GM19238 (cell line): Measurements from ENCODE around the gene ABCC5.
"Not testable (repeated sequence)": the region's sequence is repeated elsewhere in the genome, so short reads cannot be mapped to it uniquely, and the experiment has no call there.

Experiments
- DNase-seq: peaks from one replicate; pipeline ENCODE4 v3.0.0; 2011; ENCODE audit warnings: low spot score; ENCODE audit not compliant: insufficient read length

The ABCC5 gene

GRCh38 chr3:184017672-184018423 is at the start of gene ABCC5:
Gene ABCC5, minus strand, starts transcription at chr3:184017884. Its CDS starts 3,492 bp downstream, at chr3:184014392.
- peak; percentile 88 for DNase-seq

DNA sequence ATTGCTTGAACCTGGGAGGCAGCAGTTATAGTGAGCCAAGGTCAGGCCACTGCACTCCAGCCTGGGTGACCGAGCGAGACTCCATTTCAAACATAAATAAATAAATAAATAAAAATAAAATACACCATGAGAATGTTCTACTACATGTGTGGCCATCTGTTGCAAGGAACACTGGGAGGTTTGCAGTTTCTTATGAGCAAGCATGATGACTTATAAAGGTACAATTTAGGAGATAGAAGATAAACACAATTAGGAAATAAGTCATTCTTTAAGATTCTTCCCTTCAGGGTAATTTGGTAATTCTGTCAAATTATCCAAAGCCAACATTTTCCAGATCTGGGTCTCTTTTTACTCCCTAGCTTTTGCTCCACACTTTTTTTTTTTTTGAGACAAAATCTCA is 48.5 kb upstream of the ABCC5 start:
- no peak for DNase-seq

DNA sequence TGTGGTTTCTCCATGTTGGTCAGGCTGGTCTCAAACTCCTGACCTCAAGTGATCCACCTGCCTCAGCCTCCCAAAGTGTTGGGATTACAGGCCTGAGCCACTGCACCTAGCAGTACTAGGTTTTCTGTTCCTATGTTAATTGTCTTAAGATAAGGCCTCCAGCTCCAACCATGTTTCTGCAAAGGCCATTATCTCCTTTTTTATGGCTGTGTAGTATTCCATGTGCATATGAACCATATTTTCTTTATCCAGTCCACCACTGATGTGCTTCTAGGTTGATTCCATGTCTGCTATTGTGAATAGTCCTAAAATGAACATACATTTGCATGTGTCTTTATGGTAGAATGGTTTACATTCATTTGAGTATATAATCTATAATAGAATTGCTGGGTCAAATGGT is 45.0 kb upstream of the ABCC5 start:
- DNase-seq, result no peak

GRCh38 chr3:184059424-184059823 is 41.7 kb upstream of the ABCC5 start:
- no peak for DNase-seq

GRCh38 chr3:184058029-184058428 is 40.3 kb upstream of the ABCC5 start:
- no peak for DNase-seq

- DNase-seq, result no peak
Observed at GRCh38 chr3:184052767-184053166, 35.1 kb upstream of the ABCC5 start, which contains the start of gene HTR3C. Gene HTR3C, plus strand, starts transcription at chr3:184053047. Its CDS starts 34 bp downstream, at chr3:184053081.

DNA sequence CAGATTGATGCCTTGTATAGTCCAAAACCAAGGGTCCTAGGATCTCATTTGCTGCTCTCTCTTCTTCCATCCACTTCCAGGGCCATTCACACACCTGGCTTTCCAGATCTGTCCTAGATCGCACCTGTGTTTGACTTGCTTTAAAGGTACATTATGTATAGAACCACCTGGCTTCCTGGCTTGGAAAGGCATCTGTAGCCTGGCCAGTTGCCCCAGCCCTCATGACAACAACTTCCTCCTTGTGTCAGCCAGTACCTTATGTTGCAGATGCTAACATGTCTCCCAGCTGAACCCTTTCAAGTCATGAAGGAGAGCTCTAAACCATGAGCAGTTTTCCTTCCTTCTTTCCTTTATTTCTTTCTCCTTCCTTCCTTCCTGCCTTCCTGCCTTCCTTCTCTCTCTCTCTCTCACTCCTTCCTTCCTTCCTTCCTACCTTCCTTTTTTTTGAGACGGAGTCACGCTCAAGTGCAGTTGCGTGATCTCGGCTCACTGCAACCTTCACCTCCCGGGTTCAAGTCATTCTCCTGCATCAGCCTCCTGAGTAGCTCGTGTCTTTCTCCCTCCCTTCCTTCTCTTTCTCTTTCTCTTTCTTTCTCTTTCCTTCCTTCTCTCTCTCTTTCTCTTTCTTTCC is 32.6 kb upstream of the ABCC5 start:
- DNase-seq, result no peak

GRCh38 chr3:184045995-184046394 is 28.3 kb upstream of the ABCC5 start:
- no peak for DNase-seq

DNA sequence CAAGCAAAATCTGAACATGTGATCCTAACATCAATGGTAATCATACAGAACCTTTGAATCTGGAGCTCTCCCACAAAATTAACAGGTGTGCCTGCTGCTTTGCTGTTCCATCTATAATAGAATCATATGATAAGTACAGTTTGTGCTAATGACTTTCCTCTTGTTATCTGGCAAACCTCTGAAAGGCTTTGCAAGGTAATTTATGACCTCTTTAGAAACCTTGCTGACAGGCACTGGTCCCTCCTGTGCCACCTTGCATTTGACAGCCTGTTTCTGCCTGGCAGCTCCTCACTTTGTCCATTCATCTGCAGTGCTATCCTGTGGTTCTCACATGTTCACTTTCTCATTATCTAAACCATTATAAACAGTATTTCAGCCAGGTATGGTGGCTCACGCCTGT is 24.9 kb upstream of the ABCC5 start:
- no peak for DNase-seq

- no peak for DNase-seq
Observed at GRCh38 chr3:184040010-184040409, 22.3 kb upstream of the ABCC5 start.

DNA sequence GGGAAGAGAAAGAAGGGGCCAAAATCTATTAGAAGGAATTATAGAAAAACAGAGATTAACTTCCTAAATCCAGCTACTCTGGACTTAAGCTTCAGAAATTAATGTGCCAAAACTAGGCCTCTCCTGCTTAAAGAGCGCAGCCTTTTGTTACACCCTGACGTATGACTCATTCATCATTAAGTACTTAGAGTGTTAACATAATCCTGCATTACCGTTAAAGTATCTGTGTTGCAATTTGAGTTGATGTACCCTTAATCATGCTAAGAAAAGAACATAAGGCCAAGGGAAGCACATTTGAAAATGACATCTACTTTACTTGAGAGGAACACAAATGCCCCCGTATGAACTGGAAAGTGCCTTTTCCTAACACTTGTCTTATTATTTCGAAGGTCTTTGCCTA is 21.7 kb upstream of the ABCC5 start:
- DNase-seq, result no peak

GRCh38 chr3:184038307-184038706 is 20.6 kb upstream of the ABCC5 start:
- not testable (repeated sequence) for DNase-seq

GRCh38 chr3:184037816-184038215 is 20.1 kb upstream of the ABCC5 start:
- no peak for DNase-seq

DNA sequence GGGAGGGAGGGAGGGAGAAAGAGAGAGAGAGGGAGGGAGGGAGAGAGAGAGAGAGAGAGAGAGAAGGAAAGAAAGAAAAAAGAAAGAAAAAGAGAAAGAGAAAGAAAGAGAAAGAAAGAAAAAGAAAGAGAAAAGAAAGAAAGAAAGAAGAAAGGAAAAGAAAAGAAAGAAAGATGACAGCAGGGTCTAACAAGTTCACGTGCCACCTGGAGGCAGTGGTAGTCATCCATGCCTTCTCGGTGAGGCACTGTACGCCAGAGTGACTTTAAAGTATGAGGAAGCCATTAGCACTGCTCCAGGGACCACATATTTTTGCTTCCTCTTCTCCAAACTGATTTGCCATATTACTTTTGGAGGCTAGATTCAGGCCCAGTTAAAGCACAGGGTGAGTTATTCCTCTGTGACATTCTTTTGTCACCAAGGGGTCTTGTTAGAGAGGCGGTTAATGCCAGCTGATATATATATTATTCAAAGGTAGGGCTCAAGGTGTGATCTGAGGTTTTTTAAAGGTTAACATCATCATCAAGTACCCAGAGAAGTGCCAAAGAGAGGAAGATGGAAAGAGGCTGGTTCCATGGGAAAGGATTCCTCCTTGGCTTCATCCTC is 13.6 kb upstream of the ABCC5 start, which contains the start of gene HTR3D:
TSS of gene HTR3D (plus strand) at position 556 of the 606 bp plus-strand sequence. CDS start at position 556, 0 bp downstream.
- no peak for DNase-seq

GRCh38 chr3:184030536-184030935 is 12.9 kb upstream of the ABCC5 start:
- DNase-seq, result no peak

GRCh38 chr3:184029443-184029842 is 11.8 kb upstream of the ABCC5 start:
- DNase-seq, result no peak

- DNase-seq, result not testable (repeated sequence)
Observed at GRCh38 chr3:184028275-184028890, 10.7 kb upstream of the ABCC5 start.

- DNase-seq, result not testable (repeated sequence)
Observed at GRCh38 chr3:184025256-184025655, 7.6 kb upstream of the ABCC5 start.

DNA sequence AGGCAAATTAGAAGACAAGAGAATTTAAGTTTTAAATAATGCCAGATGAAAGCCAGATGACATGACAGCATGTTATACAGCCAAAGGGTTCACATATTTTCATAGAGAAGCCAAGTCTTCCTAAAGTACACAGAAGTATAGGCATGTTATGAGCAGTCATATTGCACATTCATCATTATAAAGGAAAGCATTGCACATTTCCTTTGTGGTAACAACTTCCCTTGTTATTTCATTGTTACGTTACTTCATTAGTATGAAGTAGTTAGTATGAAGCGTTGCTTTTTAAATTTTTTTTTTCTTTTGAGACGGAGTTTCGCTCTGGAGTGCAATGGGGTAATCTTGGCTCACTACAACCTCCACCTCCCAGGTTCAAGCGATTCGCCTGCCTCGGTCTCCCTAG is 4.6 kb upstream of the ABCC5 start:
- DNase-seq, result no peak

GRCh38 chr3:184018424-184018973 is 815 bp upstream of the ABCC5 start:
- DNase-seq, result no peak

DNA sequence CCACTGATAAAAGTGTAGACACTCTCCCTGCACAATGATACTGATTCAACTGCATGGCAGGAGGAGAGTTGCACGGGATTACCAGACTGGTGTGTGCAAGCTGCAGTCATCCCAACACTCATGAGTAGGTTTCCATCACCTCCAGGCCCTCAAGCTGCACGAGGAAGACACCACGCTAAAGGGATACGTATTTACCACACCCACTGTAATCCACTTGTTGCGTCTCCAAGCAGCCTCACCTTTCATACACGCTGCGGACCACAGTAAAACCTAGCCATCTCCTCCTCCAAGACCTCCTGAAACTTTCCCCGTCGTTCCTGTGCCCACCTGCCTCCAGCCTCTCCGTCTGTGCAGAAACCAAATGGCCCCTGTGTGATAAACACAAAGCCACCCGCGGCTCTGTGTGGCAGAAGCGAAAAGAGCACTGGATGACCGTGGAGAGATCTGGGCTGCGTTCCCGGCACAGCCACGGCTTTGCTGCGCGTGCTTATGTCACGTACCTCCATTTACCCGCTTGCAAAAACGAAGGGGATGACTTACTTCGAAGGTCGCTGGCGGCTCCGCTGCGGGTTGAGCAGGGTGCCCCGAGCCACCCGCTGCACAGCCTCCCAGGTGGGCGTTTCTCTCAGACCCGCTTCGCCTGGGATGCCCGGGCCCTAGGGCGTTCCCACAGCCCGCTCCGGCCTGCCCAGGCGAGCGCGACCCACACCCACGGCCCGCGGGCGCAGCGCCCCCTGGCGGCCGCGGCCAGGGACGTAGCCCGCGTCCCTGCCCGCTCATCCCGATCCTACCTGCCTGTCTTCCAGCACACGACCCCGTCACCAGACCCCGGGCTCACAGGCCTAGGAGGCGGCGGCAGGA is 643 bp downstream of the ABCC5 start:
- peak; percentile 63 for DNase-seq
